ENCODE measurements around the gene CD6.

The CD6 gene

GRCh38 chr11:60985991-60986915 is 14.8 kb downstream of the CD6 start:
- TF ChIP-seq CTCF (IDR thresholded peaks at IDR 0.05; ENCODE audit: low read depth, low read length, missing control alignments): no peak
- no peak overlapping the region for H3K4me3 ChIP-seq (replicated peaks; ENCODE audit: low read depth, low read length)
- no peak for DNase-seq (ENCODE audit: extremely low read depth, low read depth)

GRCh38 chr11:60987577-60988277 is 16.2 kb downstream of the CD6 start:
- DNase-seq (ENCODE audit: extremely low read depth, low read depth): no peak
- no peak for TF ChIP-seq CTCF (IDR thresholded peaks at IDR 0.05; ENCODE audit: low read depth, low read length, missing control alignments)

GRCh38 chr11:60988658-60989057 is 17.2 kb downstream of the CD6 start:
- H3K4me3 ChIP-seq (replicated peaks; ENCODE audit: low read depth, low read length): no peak overlapping the region
- DNase-seq (ENCODE audit: extremely low read depth, low read depth): no peak
- no peak for TF ChIP-seq CTCF (IDR thresholded peaks at IDR 0.05; ENCODE audit: low read depth, low read length, missing control alignments)

More at GRCh38 chr11:60987577-60988277, 16.2 kb downstream of the CD6 start:
- no peak overlapping the region for H3K4me3 ChIP-seq (replicated peaks; ENCODE audit: low read depth, low read length)

- H3K4me3 ChIP-seq (replicated peaks; ENCODE audit: low read depth, low read length): no peak overlapping the region
- no peak for DNase-seq (ENCODE audit: extremely low read depth, low read depth)
- no peak for TF ChIP-seq CTCF (IDR thresholded peaks at IDR 0.05; ENCODE audit: low read depth, low read length, missing control alignments)
Measured at GRCh38 chr11:60989093-60989650, 17.7 kb downstream of the CD6 start.

- no peak for TF ChIP-seq CTCF (IDR thresholded peaks at IDR 0.05; ENCODE audit: low read depth, low read length, missing control alignments)
- DNase-seq (ENCODE audit: extremely low read depth, low read depth): no peak
- no peak overlapping the region for H3K4me3 ChIP-seq (replicated peaks; ENCODE audit: low read depth, low read length)
Measured at GRCh38 chr11:60991457-60991856, 20.0 kb downstream of the CD6 start.

GRCh38 chr11:60992842-60993409 is 21.4 kb downstream of the CD6 start:
- no peak overlapping the region for H3K4me3 ChIP-seq (replicated peaks; ENCODE audit: low read depth, low read length)
- DNase-seq (ENCODE audit: extremely low read depth, low read depth): no peak
- TF ChIP-seq CTCF (IDR thresholded peaks at IDR 0.05; ENCODE audit: low read depth, low read length, missing control alignments): no peak
